GM23338 (cell line): ENCODE data around the gene ZNF324B. TPM values are rescaled to one million over a fixed set of nuclear protein-coding genes. Genes with fewer than 3 reads are reported as not detected.

ENCODE experiments used
- ATAC-seq: fragments of 200-7000 bp; cut with Tn5 transposase; 3 replicates; pipeline ENCODE4 v1.9.1; 2020
- DNase-seq: peaks from one replicate; pipeline ENCODE4 v3.0.0-alpha.2; 2015; ENCODE audit warnings: low spot score
- H2AFZ ChIP-seq: fragments of 200-600 bp; sonication (generic); 2 replicates; pipeline ENCODE4 v1.8.0; 2016; ENCODE audit warnings: antibody characterized with exemption, mild to moderate bottlenecking, moderate library complexity
- H3F3A ChIP-seq: fragments of 200-600 bp; sonication (generic); replicated peaks from 2 replicates; pipeline ENCODE4 v1.8.0; 2017; ENCODE audit warnings: antibody characterized with exemption, mixed run types, low read depth
- H3K27ac ChIP-seq: fragments of 200-600 bp; sonication (generic); 2 replicates; pipeline ENCODE4 v1.6.1; 2016; ENCODE audit warnings: low read depth
- H3K27me3 ChIP-seq: fragments of 200-600 bp; sonication (generic); 2 replicates; pipeline ENCODE4 v1.8.0; 2016; ENCODE audit warnings: mild to moderate bottlenecking, mixed run types, moderate library complexity; ENCODE audit not compliant: insufficient read depth
- H3K36me3 ChIP-seq: fragments of 200-600 bp; sonication (generic); 2 replicates; pipeline ENCODE4 v1.8.0; 2016; ENCODE audit warnings: mild to moderate bottlenecking; ENCODE audit not compliant: insufficient read depth
- H3K4me1 ChIP-seq: fragments of 200-600 bp; sonication (generic); 2 replicates; pipeline ENCODE4 v1.8.0; 2016; ENCODE audit warnings: mild to moderate bottlenecking, moderate library complexity; ENCODE audit not compliant: insufficient read depth
- H3K4me2 ChIP-seq: fragments of 200-600 bp; sonication (generic); 2 replicates; pipeline ENCODE4 v1.7.1; 2017; ENCODE audit warnings: mixed run types
- H3K4me3 ChIP-seq: fragments of 200-600 bp; sonication (generic); 2 replicates; pipeline ENCODE4 v1.6.1; 2016; ENCODE audit warnings: mixed run types
- H3K79me2 ChIP-seq: fragments of 200-600 bp; sonication (generic); replicated peaks from 2 replicates; pipeline ENCODE4 v1.8.0; 2017; ENCODE audit warnings: mild to moderate bottlenecking; ENCODE audit not compliant: insufficient read depth
- H3K9me2 ChIP-seq: fragments of 200-600 bp; sonication (generic); 2 replicates; pipeline ENCODE4 v1.8.0; 2017; ENCODE audit not compliant: insufficient read depth
- H4K20me1 ChIP-seq: fragments of 200-600 bp; sonication (generic); replicated peaks from 2 replicates; pipeline ENCODE4 v1.8.0; 2017; ENCODE audit warnings: mild to moderate bottlenecking; ENCODE audit not compliant: insufficient read depth
- H3K27ac Mint-ChIP-seq: 2 replicates; pipeline ENCODE4 v1.8.0; 2020; ENCODE audit warnings: inconsistent platforms, mild to moderate bottlenecking, moderate library complexity, mixed read lengths
- H3K27me3 Mint-ChIP-seq: 3 replicates; pipeline ENCODE4 v1.8.0; 2022; ENCODE audit warnings: low read depth, mild to moderate bottlenecking, moderate library complexity, mixed read lengths, inconsistent platforms; ENCODE audit not compliant: insufficient read depth, poor library complexity
- H3K36me3 Mint-ChIP-seq: 3 replicates; pipeline ENCODE4 v1.8.0; 2021; ENCODE audit warnings: low read depth, mild to moderate bottlenecking, inconsistent platforms, moderate library complexity, mixed read lengths
- H3K4me1 Mint-ChIP-seq: 3 replicates; pipeline ENCODE4 v1.8.0; 2020; ENCODE audit warnings: mild to moderate bottlenecking, inconsistent platforms, mixed read lengths
- H3K4me3 Mint-ChIP-seq: 3 replicates; pipeline ENCODE4 v1.8.0; 2021; ENCODE audit warnings: moderate library complexity, mild to moderate bottlenecking, inconsistent platforms, mixed read lengths
- H3K9me3 Mint-ChIP-seq: 3 replicates; pipeline ENCODE4 v1.8.0; 2020; ENCODE audit warnings: moderate library complexity, mild to moderate bottlenecking, inconsistent platforms, mixed read lengths
- CREB1 ChIP-seq: fragments of 250-450 bp; sonication (Bioruptor Pico); IDR thresholded peaks from 2 replicates; pipeline ENCODE4 v1.5.0; 2020; ENCODE audit warnings: low read depth, mild to moderate bottlenecking, moderate library complexity
- EZH2 ChIP-seq: fragments of 200-600 bp; sonication (generic); IDR thresholded peaks from one replicate; pipeline ENCODE4 v1.8.0; 2017; ENCODE audit warnings: antibody characterized with exemption, mild to moderate bottlenecking, low read depth; ENCODE audit not compliant: unreplicated experiment
- JUNB ChIP-seq: IDR thresholded peaks from one replicate; pipeline ENCODE4 v1.6.1; 2016; ENCODE audit warnings: antibody characterized with exemption; ENCODE audit not compliant: unreplicated experiment
- NANOG ChIP-seq: IDR thresholded peaks from 2 replicates; pipeline ENCODE4 v1.6.1; 2016; ENCODE audit warnings: antibody characterized with exemption, borderline replicate concordance
- POLR2AphosphoS5 ChIP-seq: IDR thresholded peaks from 2 replicates; pipeline ENCODE4 v1.6.1; 2016; ENCODE audit warnings: antibody characterized with exemption, low read depth
- STAT1 ChIP-seq: IDR thresholded peaks from one replicate; pipeline ENCODE4 v1.6.1; 2016; ENCODE audit warnings: antibody characterized with exemption; ENCODE audit not compliant: unreplicated experiment
- ZNF114 ChIP-seq: fragments of 250-450 bp; sonication (Bioruptor Pico); IDR thresholded peaks from 2 replicates; pipeline ENCODE4 v1.5.0; 2020; ENCODE audit warnings: mild to moderate bottlenecking, moderate library complexity
- polyA plus RNA-seq: library from polyadenylated mRNA; unstranded; fragments of >200 nt; fragmentation: Nextera tagmentation; extraction: Ambion mirVana; gene quantifications from 2 replicates; pipeline ENCODE4 v1.2.1, GENCODE V29; 2016
- total RNA-seq: library from RNA; depleted of rRNA; stranded (reverse); fragments of >200 nt; shearing (Covaris generic); gene quantifications from 2 replicates; pipeline ENCODE4 v1.2.3, GENCODE V29; 2014
- TF ChIP-seq, protein P1 (sequence below), 2 experiments: fragments of 200-600 bp in 1 of 2; sonication (generic) in 1 of 2; conservative IDR thresholded peaks; 2 replicates each; pipeline versions ENCODE4 v1.5.1 to v1.6.1; 2016 to 2017; ENCODE audit warnings: antibody characterized with exemption in 2 of 2, low read depth in 2 of 2, mild to moderate bottlenecking in 2 of 2, moderate library complexity in 1 of 2
- TF ChIP-seq, protein P2 (sequence below): IDR thresholded peaks from one replicate; pipeline ENCODE4 v1.6.1; 2018; ENCODE audit warnings: antibody characterized with exemption; ENCODE audit not compliant: unreplicated experiment
- TF ChIP-seq, protein P3 (sequence below): fragments of 250-450 bp; sonication (Bioruptor Pico); IDR thresholded peaks from 2 replicates; pipeline ENCODE4 v1.5.0; 2020; ENCODE audit warnings: mild to moderate bottlenecking, moderate library complexity
- TF ChIP-seq, protein P4 (sequence below): IDR thresholded peaks from 2 replicates; pipeline ENCODE4 v1.6.1; 2016; ENCODE audit warnings: antibody characterized with exemption

ZNF324B gene
- total and polyA plus RNA-seq, 2 experiments from 2014 or later = 0.50 to 4.7 TPM

DNA sequence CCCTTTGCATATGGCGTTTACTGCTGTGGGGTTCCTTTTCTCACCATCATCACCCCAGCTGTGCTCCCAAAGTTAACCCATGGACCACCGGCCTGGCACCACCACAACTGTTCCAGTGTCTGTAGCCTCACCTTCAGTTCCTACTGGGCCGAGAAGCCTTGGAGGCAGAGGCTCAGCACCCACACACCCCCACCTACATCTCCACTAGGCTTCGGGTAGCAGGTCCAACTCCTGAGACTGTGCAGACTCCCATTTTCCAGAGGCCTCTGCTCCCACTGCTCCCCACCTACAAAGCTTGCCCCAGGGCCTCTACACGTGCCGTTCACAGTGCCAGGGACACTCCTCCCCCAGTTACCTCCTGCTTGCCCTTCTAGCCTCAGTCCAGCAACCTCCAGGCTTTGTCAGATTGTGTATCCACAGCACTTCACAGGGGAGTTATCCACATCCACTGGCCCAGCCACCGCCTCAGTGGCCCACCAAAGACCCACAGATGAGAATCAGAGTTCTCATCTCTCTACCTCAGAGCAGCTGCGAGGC lies 46.3 kb downstream of the ZNF324B start:
- Histone ChIP-seq H3K79me2 (0 out of 2 replicates have a peak, but pooled peaks cover 4% of the 10 kb centered on the region), H3K4me1 (no peaks in the 10 kb centered on the region), H3K4me2 (peak overlapping the region; percentile 95; the same call in 1 of the 2 replicates), H4K20me1 (no peaks in the 10 kb centered on the region), H3K27ac (no peak overlapping the region), H3K9me2 (no peaks in the 10 kb centered on the region), H2AFZ (no peak overlapping the region), H3K36me3 (no peaks in the 10 kb centered on the region), H3K4me3 (peak overlapping the region; percentile 82; the same call in 1 of the 2 replicates), H3K27me3 (no peaks in the 10 kb centered on the region), H3F3A (peaks cover 6% of the 10 kb centered on the region)
- no peak overlapping the region for H3K27ac Mint-ChIP-seq
- ATAC-seq (no peak), DNase-seq (no peak)
- no peaks in the 10 kb centered on the region for H3K36me3 Mint-ChIP-seq
- no peaks in the 10 kb centered on the region; the same call in 2 of the 3 replicates for H3K9me3 Mint-ChIP-seq
- peaks cover 7% of the 10 kb centered on the region for H3K27me3 Mint-ChIP-seq
- peaks cover 17% of the 10 kb centered on the region for H3K4me1 Mint-ChIP-seq
- TF ChIP-seq, protein P1, sequence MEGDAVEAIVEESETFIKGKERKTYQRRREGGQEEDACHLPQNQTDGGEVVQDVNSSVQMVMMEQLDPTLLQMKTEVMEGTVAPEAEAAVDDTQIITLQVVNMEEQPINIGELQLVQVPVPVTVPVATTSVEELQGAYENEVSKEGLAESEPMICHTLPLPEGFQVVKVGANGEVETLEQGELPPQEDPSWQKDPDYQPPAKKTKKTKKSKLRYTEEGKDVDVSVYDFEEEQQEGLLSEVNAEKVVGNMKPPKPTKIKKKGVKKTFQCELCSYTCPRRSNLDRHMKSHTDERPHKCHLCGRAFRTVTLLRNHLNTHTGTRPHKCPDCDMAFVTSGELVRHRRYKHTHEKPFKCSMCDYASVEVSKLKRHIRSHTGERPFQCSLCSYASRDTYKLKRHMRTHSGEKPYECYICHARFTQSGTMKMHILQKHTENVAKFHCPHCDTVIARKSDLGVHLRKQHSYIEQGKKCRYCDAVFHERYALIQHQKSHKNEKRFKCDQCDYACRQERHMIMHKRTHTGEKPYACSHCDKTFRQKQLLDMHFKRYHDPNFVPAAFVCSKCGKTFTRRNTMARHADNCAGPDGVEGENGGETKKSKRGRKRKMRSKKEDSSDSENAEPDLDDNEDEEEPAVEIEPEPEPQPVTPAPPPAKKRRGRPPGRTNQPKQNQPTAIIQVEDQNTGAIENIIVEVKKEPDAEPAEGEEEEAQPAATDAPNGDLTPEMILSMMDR (conservative IDR thresholded peaks at IDR 0.05; ENCODE audit: low read depth in 2 of 2) = no peak
- TF ChIP-seq, protein P2, sequence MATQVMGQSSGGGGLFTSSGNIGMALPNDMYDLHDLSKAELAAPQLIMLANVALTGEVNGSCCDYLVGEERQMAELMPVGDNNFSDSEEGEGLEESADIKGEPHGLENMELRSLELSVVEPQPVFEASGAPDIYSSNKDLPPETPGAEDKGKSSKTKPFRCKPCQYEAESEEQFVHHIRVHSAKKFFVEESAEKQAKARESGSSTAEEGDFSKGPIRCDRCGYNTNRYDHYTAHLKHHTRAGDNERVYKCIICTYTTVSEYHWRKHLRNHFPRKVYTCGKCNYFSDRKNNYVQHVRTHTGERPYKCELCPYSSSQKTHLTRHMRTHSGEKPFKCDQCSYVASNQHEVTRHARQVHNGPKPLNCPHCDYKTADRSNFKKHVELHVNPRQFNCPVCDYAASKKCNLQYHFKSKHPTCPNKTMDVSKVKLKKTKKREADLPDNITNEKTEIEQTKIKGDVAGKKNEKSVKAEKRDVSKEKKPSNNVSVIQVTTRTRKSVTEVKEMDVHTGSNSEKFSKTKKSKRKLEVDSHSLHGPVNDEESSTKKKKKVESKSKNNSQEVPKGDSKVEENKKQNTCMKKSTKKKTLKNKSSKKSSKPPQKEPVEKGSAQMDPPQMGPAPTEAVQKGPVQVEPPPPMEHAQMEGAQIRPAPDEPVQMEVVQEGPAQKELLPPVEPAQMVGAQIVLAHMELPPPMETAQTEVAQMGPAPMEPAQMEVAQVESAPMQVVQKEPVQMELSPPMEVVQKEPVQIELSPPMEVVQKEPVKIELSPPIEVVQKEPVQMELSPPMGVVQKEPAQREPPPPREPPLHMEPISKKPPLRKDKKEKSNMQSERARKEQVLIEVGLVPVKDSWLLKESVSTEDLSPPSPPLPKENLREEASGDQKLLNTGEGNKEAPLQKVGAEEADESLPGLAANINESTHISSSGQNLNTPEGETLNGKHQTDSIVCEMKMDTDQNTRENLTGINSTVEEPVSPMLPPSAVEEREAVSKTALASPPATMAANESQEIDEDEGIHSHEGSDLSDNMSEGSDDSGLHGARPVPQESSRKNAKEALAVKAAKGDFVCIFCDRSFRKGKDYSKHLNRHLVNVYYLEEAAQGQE = no peak
- TF ChIP-seq, protein P3, sequence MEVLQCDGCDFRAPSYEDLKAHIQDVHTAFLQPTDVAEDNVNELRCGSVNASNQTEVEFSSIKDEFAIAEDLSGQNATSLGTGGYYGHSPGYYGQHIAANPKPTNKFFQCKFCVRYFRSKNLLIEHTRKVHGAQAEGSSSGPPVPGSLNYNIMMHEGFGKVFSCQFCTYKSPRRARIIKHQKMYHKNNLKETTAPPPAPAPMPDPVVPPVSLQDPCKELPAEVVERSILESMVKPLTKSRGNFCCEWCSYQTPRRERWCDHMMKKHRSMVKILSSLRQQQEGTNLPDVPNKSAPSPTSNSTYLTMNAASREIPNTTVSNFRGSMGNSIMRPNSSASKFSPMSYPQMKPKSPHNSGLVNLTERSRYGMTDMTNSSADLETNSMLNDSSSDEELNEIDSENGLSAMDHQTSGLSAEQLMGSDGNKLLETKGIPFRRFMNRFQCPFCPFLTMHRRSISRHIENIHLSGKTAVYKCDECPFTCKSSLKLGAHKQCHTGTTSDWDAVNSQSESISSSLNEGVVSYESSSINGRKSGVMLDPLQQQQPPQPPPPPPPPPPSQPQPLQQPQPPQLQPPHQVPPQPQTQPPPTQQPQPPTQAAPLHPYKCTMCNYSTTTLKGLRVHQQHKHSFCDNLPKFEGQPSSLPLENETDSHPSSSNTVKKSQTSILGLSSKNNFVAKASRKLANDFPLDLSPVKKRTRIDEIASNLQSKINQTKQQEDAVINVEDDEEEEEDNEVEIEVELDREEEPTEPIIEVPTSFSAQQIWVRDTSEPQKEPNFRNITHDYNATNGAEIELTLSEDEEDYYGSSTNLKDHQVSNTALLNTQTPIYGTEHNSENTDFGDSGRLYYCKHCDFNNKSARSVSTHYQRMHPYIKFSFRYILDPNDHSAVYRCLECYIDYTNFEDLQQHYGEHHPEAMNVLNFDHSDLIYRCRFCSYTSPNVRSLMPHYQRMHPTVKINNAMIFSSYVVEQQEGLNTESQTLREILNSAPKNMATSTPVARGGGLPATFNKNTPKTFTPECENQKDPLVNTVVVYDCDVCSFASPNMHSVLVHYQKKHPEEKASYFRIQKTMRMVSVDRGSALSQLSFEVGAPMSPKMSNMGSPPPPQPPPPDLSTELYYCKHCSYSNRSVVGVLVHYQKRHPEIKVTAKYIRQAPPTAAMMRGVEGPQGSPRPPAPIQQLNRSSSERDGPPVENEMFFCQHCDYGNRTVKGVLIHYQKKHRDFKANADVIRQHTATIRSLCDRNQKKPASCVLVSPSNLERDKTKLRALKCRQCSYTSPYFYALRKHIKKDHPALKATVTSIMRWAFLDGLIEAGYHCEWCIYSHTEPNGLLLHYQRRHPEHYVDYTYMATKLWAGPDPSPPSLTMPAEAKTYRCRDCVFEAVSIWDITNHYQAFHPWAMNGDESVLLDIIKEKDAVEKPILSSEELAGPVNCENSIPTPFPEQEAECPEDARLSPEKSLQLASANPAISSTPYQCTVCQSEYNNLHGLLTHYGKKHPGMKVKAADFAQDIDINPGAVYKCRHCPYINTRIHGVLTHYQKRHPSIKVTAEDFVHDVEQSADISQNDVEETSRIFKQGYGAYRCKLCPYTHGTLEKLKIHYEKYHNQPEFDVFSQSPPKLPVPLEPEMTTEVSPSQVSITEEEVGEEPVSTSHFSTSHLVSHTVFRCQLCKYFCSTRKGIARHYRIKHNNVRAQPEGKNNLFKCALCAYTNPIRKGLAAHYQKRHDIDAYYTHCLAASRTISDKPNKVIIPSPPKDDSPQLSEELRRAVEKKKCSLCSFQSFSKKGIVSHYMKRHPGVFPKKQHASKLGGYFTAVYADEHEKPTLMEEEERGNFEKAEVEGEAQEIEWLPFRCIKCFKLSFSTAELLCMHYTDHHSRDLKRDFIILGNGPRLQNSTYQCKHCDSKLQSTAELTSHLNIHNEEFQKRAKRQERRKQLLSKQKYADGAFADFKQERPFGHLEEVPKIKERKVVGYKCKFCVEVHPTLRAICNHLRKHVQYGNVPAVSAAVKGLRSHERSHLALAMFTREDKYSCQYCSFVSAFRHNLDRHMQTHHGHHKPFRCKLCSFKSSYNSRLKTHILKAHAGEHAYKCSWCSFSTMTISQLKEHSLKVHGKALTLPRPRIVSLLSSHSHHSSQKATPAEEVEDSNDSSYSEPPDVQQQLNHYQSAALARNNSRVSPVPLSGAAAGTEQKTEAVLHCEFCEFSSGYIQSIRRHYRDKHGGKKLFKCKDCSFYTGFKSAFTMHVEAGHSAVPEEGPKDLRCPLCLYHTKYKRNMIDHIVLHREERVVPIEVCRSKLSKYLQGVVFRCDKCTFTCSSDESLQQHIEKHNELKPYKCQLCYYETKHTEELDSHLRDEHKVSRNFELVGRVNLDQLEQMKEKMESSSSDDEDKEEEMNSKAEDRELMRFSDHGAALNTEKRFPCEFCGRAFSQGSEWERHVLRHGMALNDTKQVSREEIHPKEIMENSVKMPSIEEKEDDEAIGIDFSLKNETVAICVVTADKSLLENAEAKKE (CRISPR knock-in tag) = no peak
- TF ChIP-seq CREB1 (CRISPR knock-in tag) (no peak), NANOG (no peak), POLR2AphosphoS5 (no peak), EZH2 (no peak), STAT1 (no peak), JUNB (no peak), ZNF114 (CRISPR knock-in tag) (no peak)
- TF ChIP-seq, protein P4, sequence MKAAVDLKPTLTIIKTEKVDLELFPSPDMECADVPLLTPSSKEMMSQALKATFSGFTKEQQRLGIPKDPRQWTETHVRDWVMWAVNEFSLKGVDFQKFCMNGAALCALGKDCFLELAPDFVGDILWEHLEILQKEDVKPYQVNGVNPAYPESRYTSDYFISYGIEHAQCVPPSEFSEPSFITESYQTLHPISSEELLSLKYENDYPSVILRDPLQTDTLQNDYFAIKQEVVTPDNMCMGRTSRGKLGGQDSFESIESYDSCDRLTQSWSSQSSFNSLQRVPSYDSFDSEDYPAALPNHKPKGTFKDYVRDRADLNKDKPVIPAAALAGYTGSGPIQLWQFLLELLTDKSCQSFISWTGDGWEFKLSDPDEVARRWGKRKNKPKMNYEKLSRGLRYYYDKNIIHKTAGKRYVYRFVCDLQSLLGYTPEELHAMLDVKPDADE = no peak
- H3K4me3 Mint-ChIP-seq = peak overlapping the region; percentile 81
